Gastroesophageal sphincter (tissue), 3 donors: Measurements from ENCODE around the gene HILPDA.

Experiments
- CTCF ChIP-seq, 4 experiments: fragments of 200-600 bp in 2 of 4; fragments of 450-650 bp in 2 of 4; sonication (generic) in 1 of 4; IDR thresholded peaks; one replicate each; pipeline ENCODE4 v1.5.1; 2017 to 2019; ENCODE audit warnings: antibody characterized with exemption in 4 of 4, mild to moderate bottlenecking in 2 of 4, moderate library complexity in 2 of 4
- POLR2AphosphoS5 ChIP-seq: sonication (generic); formaldehyde crosslinking; IDR thresholded peaks from one replicate; pipeline ENCODE4 v1.6.1; 2017; ENCODE audit warnings: antibody characterized with exemption

- TF ChIP-seq CTCF (IDR thresholded peaks at IDR 0.05) (no peak), POLR2AphosphoS5 (no peak)
Observed at GRCh38 chr7:128422842-128423241, 32.8 kb upstream of the HILPDA start.
